GM12874 (cell line): ENCODE data around the gene BBS12.

ENCODE experiments used
- TF ChIP-seq, protein P1 (sequence below): IDR thresholded peaks from 2 replicates; pipeline ENCODE4 v1.5.1; 2011; ENCODE audit warnings: low read depth, mild to moderate bottlenecking, control low read depth, low read length, moderate library complexity; ENCODE audit not compliant: insufficient read depth

The BBS12 gene

DNA sequence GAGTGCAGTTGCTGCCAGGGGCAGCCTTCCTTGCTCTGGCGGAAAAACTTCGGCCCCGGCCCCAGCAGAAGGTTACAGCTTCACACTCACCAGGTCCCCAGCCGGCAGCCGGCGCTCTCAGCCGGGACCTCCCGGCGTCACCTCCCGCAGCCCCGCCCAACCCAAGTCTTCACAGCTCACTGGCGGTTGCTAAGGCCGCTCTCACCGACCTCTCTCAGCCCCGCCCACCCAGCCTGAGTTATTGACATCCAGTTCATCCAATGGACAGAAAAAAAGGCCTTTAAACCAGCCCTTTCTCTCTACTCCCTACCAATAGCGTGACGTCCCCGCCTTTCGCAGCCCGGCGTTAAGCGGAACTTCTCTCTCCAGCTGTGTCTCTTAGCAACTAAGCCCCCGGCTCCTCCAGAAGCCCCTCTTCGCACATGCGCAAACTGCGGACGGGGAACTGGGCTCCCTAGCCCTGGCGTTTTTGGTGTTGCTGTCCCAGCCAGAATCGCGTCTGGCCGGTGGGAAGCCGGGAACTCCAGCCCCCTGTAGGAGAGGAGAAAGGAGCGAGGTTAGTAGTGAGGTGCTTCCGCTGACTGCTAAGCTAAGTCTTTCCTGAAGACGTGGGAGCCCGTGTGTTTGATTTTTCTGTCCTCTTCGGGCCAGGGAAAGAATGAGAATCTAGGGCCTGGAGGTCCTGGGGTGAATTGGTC is at the start of gene BBS12:
Gene BBS12, plus strand, starts transcription at position 376 of the 698 bp plus-strand sequence. CDS start 9,189 bp downstream, outside the sequence.
- TF ChIP-seq, protein P1, sequence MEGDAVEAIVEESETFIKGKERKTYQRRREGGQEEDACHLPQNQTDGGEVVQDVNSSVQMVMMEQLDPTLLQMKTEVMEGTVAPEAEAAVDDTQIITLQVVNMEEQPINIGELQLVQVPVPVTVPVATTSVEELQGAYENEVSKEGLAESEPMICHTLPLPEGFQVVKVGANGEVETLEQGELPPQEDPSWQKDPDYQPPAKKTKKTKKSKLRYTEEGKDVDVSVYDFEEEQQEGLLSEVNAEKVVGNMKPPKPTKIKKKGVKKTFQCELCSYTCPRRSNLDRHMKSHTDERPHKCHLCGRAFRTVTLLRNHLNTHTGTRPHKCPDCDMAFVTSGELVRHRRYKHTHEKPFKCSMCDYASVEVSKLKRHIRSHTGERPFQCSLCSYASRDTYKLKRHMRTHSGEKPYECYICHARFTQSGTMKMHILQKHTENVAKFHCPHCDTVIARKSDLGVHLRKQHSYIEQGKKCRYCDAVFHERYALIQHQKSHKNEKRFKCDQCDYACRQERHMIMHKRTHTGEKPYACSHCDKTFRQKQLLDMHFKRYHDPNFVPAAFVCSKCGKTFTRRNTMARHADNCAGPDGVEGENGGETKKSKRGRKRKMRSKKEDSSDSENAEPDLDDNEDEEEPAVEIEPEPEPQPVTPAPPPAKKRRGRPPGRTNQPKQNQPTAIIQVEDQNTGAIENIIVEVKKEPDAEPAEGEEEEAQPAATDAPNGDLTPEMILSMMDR, result peak; percentile 59

DNA sequence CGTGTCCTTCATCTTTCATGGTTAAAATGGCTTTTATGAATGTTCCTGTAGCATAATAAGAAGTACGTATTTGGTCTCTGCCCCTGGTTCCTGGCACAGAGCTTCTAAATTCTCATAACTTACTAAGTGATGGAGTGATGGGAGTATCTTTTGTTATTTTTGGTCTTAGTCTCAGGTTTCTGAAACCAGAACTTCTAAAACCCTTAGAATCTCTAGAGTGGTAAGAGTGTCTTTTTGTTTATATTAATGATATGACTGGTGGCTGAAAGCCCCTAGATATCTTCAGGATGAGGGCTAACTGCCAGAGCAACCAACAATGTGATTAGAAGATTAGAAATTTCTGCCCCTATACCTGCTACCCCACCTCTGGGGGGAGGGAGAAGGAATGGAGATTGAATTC is 45.8 kb upstream of the BBS12 start:
- TF ChIP-seq, protein P1, result no peak

DNA sequence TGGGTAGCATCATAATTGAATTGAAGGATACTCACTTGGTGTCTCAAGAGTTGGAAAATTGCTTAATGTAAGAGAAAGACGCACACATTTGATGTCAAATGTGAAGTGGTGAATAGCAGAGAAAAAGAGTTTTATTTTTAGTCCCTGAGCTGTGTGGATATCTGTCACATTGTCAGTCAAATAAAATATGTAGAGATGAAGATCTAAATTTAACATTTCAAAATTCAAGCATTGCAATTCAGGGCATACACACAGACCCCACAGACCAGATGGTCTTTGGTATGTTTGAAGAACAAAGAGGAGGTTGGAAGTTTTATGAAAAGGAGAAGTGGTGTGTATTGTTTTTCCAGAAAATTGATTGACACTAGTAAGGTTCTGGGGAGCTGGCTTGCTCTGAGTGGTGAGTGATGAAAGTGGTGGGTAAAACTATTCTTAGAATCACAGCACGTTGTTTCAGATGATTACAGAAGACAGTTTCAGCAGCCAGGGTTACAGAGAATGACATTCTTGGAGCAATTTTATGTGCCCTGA is 44.9 kb upstream of the BBS12 start:
- TF ChIP-seq, protein P1, result no peak

DNA sequence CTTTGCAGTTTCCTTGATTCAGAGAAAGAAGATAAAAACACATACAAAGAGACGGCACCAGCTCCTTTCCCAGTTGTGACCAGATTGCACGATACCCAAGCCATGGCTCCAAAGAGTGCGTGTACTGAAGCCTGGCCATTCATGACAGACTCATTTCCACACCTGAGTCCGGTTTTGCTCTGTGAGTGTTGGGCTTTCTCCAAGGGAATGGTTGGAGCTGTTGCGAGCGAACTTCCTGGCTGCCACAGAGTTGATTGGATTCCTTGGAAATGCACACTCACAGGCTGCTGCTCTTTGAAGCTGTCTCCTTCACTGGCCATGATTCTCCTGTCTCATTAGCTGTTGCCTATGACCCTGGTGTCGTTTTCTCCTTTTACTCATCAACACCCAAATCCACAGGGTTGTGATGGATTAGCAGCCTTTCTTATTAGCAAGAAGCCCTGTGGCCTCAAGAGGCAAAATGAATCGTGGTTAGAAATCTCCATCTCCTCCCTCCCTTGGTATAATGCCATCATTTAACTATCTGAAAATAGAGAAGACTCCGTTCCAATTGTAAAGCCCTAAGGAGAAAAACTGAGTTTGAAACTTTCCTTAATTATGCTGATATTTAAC is 43.9 kb upstream of the BBS12 start:
- TF ChIP-seq, protein P1, result no peak

DNA sequence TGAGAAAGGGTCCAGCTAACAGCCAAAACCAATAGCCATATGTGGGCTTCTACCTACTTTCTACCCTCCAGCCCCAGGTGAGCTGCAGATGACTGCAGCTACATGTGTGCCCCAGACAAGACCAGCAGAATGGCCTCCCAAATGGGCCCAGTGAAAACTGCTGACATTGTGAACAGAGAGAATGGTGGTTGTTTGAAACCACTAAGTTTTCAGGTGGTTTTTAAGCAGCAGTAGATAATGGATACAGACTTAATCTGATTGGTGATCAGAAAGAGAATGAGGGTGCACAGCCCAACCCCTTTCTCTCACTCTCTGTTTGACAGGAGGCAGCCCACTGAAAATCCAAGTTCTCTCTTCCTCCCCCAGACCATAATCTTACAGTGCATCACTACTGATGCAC is 42.5 kb upstream of the BBS12 start:
- TF ChIP-seq, protein P1, result no peak

DNA sequence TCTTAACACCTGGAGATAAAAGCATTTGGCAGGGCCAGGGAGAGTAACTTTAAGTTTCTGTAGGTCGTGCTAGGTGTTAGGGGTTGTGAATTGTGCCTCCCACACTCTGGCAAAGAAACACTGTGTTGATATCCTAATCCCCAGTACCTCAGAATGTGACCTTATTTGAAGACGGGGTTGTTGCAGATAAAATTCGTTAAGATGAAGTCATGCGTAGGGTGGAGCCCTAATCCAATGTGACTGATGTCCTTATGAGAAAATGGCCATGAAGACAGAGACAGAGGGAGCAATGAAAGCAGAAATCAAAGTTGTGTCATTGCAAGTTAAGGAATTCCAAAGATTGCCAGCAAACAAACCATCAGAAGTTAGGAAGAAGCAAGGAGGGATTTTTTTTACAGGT is 40.5 kb upstream of the BBS12 start:
- TF ChIP-seq, protein P1, result no peak

DNA sequence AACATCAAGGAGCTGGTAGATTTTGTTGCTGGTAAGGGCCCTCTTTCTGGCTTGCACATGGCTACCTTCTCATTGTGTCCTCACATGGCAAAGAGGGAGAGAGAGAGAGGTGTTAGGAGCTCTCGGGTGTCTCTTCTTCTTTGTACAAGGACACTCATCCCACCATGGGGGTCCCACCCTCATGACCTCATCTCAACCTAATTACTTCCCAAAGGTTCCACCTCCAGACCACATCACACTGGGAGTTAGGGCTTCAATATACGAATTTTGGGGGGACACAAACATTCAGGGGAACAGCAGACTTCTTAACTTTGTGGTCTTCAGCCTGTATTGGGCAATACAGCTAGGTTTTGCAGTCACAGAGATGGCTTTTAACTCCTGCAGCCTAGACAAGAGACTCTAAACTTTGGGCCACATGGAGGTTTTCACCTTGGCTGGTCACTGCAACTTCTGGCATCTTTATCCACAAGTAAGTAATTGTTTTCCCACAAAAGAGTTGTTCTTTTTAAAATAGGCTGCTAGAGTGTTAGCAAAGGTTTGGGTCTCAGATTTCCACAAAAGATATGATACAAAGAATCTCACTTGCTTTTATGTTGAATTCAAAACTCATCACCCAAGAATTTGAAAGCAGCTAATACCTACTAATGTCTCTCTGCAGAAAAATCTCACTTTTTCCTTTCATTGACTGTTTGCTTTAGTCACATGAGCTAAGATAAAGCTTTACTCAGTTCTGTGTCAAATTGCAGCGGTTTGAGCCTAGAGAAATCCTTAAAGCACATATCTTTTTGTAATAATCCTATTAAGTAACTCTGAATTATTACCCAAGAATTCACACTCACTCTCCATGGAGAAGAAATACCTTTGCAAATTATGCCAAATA is 39.6 kb upstream of the BBS12 start:
- TF ChIP-seq, protein P1, result no peak
